Activated CD4-positive, alpha-beta memory T cell treated with anti-CD3 and anti-CD28 coated beads for 36 hours (primary cell): ENCODE results near the gene PARP8. TPM values are rescaled to one million over a fixed set of nuclear protein-coding genes. Genes with fewer than 3 reads are reported as not detected.

Source experiments
- CTCF ChIA-PET: fragments of 350-600 bp; sonication (Branson Sonifier 250); formaldehyde crosslinking; loops from one replicate; lab custom pipeline; 2021; ENCODE audit warnings: antibody characterized with exemption, inconsistent platforms; lab: Charles Lee
- POLR2A ChIA-PET: fragments of 350-600 bp; sonication (Branson Sonifier 250); formaldehyde crosslinking; loops from one replicate; lab custom pipeline; 2021; ENCODE audit warnings: antibody characterized with exemption; lab: Charles Lee
- DNase-seq: peaks from one replicate; pipeline ENCODE4 v3.0.0-alpha.2; 2020
- H3K27ac Mint-ChIP-seq: one replicate; pipeline ENCODE4 v1.8.0; 2021; ENCODE audit warnings: mixed read lengths
- H3K27me3 Mint-ChIP-seq: one replicate; pipeline ENCODE4 v1.8.0; 2021; ENCODE audit warnings: mixed read lengths
- H3K36me3 Mint-ChIP-seq: one replicate; pipeline ENCODE4 v1.8.0; 2021; ENCODE audit warnings: mixed read lengths
- H3K4me1 Mint-ChIP-seq: one replicate; pipeline ENCODE4 v1.8.0; 2021; ENCODE audit warnings: low read depth, mixed read lengths
- H3K4me3 Mint-ChIP-seq: one replicate; pipeline ENCODE4 v1.8.0; 2021; ENCODE audit warnings: mild to moderate bottlenecking, mixed read lengths
- H3K9me3 Mint-ChIP-seq: one replicate; pipeline ENCODE4 v1.8.0; 2021; ENCODE audit warnings: mixed read lengths
- intact Hi-C: fragments of 100-400 bp; cut with micrococcal nuclease; formaldehyde crosslinking; loops from one replicate; pipeline ENCODE4 v1.15.1; 2023
- total RNA-seq, 2 experiments: library from RNA; stranded (reverse); gene quantifications; one replicate each; pipeline ENCODE4 v1.2.3, GENCODE V29; 2021

Gene PARP8
- total RNA-seq, 2 experiments from 2014 or later: 34.0 to 36.9 TPM

- ChIA-PET POLR2A (interaction anchor here (1.4 kb wide), 1 partner anchor 61 kb away, joined by 3 read pairs; no protein-coding TSS in a partner anchor), CTCF (interaction anchor here (1.0 kb wide), 1 partner anchor 15 kb away, joined by 4 read pairs; no protein-coding TSS in a partner anchor)
- H3K4me3 Mint-ChIP-seq: no peak overlapping the region
- intact Hi-C loops: loop anchor here (2.0 kb wide), 1 partner anchor 17 kb away; no protein-coding TSS in a partner anchor
- peaks cover 4% of the 10 kb centered on the region for H3K36me3 Mint-ChIP-seq
- no peaks in the 10 kb centered on the region for H3K27me3 Mint-ChIP-seq
- DNase-seq: no peak
- H3K9me3 Mint-ChIP-seq: peaks cover 5% of the 10 kb centered on the region
- H3K27ac Mint-ChIP-seq: peak overlapping the region; percentile 14
- peaks cover 62% of the 10 kb centered on the region for H3K4me1 Mint-ChIP-seq
These were observed 61.4 kb downstream of the PARP8 start for GRCh38 chr5:50727845-50728244.

- no peak for DNase-seq
- peaks cover 5% of the 10 kb centered on the region for H3K9me3 Mint-ChIP-seq
- no peaks in the 10 kb centered on the region for H3K27me3 Mint-ChIP-seq
- ChIA-PET CTCF (no interaction called here), POLR2A (no interaction called here)
- H3K27ac Mint-ChIP-seq: no peak overlapping the region
- H3K36me3 Mint-ChIP-seq: peaks cover 7% of the 10 kb centered on the region
- H3K4me1 Mint-ChIP-seq: peaks cover 65% of the 10 kb centered on the region
- intact Hi-C loops: no loop called here
- H3K4me3 Mint-ChIP-seq: no peak overlapping the region
These were observed 63.9 kb downstream of the PARP8 start for GRCh38 chr5:50730336-50730735.

- ChIA-PET POLR2A (no interaction called here), CTCF (no interaction called here)
- no peak overlapping the region for H3K4me3 Mint-ChIP-seq
- peak overlapping the region; percentile 13 for H3K27ac Mint-ChIP-seq
- intact Hi-C loops: no loop called here
- no peaks in the 10 kb centered on the region for H3K27me3 Mint-ChIP-seq
- peaks cover 65% of the 10 kb centered on the region for H3K4me1 Mint-ChIP-seq
- peaks cover 7% of the 10 kb centered on the region for H3K36me3 Mint-ChIP-seq
- no peak for DNase-seq
- peaks cover 5% of the 10 kb centered on the region for H3K9me3 Mint-ChIP-seq
These were observed 64.4 kb downstream of the PARP8 start for GRCh38 chr5:50730841-50731240.

GRCh38 chr5:50733741-50734140 is 67.3 kb downstream of the PARP8 start:
- peaks cover 5% of the 10 kb centered on the region for H3K9me3 Mint-ChIP-seq
- H3K4me1 Mint-ChIP-seq: peaks cover 56% of the 10 kb centered on the region
- POLR2A ChIA-PET: interaction anchor here (1.5 kb wide), 1 partner anchor 9 kb away, joined by 5 read pairs; no protein-coding TSS in a partner anchor
- no peaks in the 10 kb centered on the region for H3K27me3 Mint-ChIP-seq
- no peak for DNase-seq
- intact Hi-C loops: no loop called here
- CTCF ChIA-PET: interaction anchor here (1.5 kb wide), 1 partner anchor 10 kb away, joined by 3 read pairs; no protein-coding TSS in a partner anchor
- peaks cover 7% of the 10 kb centered on the region for H3K36me3 Mint-ChIP-seq
- no peak overlapping the region for H3K27ac Mint-ChIP-seq
- no peak overlapping the region for H3K4me3 Mint-ChIP-seq

GRCh38 chr5:50738864-50739263 is 72.4 kb downstream of the PARP8 start:
- peaks cover 2% of the 10 kb centered on the region for H3K36me3 Mint-ChIP-seq
- CTCF ChIA-PET: interaction anchor here (1.5 kb wide), 1 partner anchor 76 kb away, joined by 3 read pairs; no protein-coding TSS in a partner anchor
- DNase-seq: no peak
- intact Hi-C loops: no loop called here
- no peak overlapping the region for H3K4me3 Mint-ChIP-seq
- H3K27me3 Mint-ChIP-seq: no peaks in the 10 kb centered on the region
- peak overlapping the region; percentile 31 for H3K27ac Mint-ChIP-seq
- H3K4me1 Mint-ChIP-seq: peaks cover 50% of the 10 kb centered on the region
- POLR2A ChIA-PET: no interaction called here
- no peaks in the 10 kb centered on the region for H3K9me3 Mint-ChIP-seq

GRCh38 chr5:50740832-50741231 is 74.4 kb downstream of the PARP8 start:
- CTCF ChIA-PET: interaction anchor here (1.5 kb wide), 1 partner anchor 17 kb away, joined by 6 read pairs; no protein-coding TSS in a partner anchor
- Mint-ChIP-seq H3K9me3 (no peaks in the 10 kb centered on the region), H3K4me3 (no peak overlapping the region), H3K36me3 (no peaks in the 10 kb centered on the region), H3K27me3 (no peaks in the 10 kb centered on the region), H3K27ac (no peak overlapping the region), H3K4me1 (peaks cover 50% of the 10 kb centered on the region)
- POLR2A ChIA-PET: no interaction called here
- intact Hi-C loops: loop anchor here (10.0 kb wide), 1 partner anchor 46 kb away; no protein-coding TSS in a partner anchor
- DNase-seq: no peak

GRCh38 chr5:50744776-50745175 is 78.3 kb downstream of the PARP8 start:
- H3K9me3 Mint-ChIP-seq: peaks cover 2% of the 10 kb centered on the region
- CTCF ChIA-PET: interaction anchor here (0.6 to 1.2 kb wide), 2 partner anchors 9 to 19 kb away, joined by 3 read pairs; no protein-coding TSS in a partner anchor

GRCh38 chr5:50745221-50745910 is 78.9 kb downstream of the PARP8 start:
- Mint-ChIP-seq H3K9me3 (peaks cover 2% of the 10 kb centered on the region), H3K36me3 (peaks cover 2% of the 10 kb centered on the region), H3K4me1 (peaks cover 63% of the 10 kb centered on the region), H3K27me3 (no peaks in the 10 kb centered on the region), H3K27ac (peak overlapping the region; percentile 79), H3K4me3 (peak overlapping the region; percentile 72)
- ChIA-PET CTCF (interaction anchor here (0.6 to 1.2 kb wide), 2 partner anchors 9 to 19 kb away, joined by 3 read pairs; no protein-coding TSS in a partner anchor), POLR2A (interaction anchor here (1.3 kb wide), 1 partner anchor 78 kb away, joined by 7 read pairs; no protein-coding TSS in a partner anchor)
- intact Hi-C loops: loop anchor here (1.0 to 10.0 kb wide), 4 partner anchors 17 to 168 kb away; no protein-coding TSS in a partner anchor
- no peak for DNase-seq

More at GRCh38 chr5:50744776-50745175, 78.3 kb downstream of the PARP8 start:
- no peak for DNase-seq
- no peaks in the 10 kb centered on the region for H3K27me3 Mint-ChIP-seq
- intact Hi-C loops: loop anchor here (1.0 to 10.0 kb wide), 6 partner anchors 9 to 167 kb away; no protein-coding TSS in a partner anchor
- H3K36me3 Mint-ChIP-seq: peaks cover 2% of the 10 kb centered on the region
- peak overlapping the region; percentile 79 for H3K27ac Mint-ChIP-seq
- POLR2A ChIA-PET: no interaction called here
- peak overlapping the region; percentile 72 for H3K4me3 Mint-ChIP-seq
- H3K4me1 Mint-ChIP-seq: peaks cover 60% of the 10 kb centered on the region

- ChIA-PET POLR2A (no interaction called here), CTCF (interaction anchor here (0.9 to 1.7 kb wide), 2 partner anchors 38 to 236 kb away, joined by 3 read pairs; no protein-coding TSS in a partner anchor)
- peaks cover 6% of the 10 kb centered on the region for H3K36me3 Mint-ChIP-seq
- intact Hi-C loops: loop anchor here (5.0 to 10.0 kb wide), 2 partner anchors 54 to 172 kb away; no protein-coding TSS in a partner anchor
- no peaks in the 10 kb centered on the region for H3K27me3 Mint-ChIP-seq
- H3K9me3 Mint-ChIP-seq: peaks cover 2% of the 10 kb centered on the region
- H3K4me1 Mint-ChIP-seq: peaks cover 56% of the 10 kb centered on the region
- peak overlapping the region; percentile 77 for H3K27ac Mint-ChIP-seq
- no peak for DNase-seq
- peak overlapping the region; percentile 7 for H3K4me3 Mint-ChIP-seq
These were observed 82.7 kb downstream of the PARP8 start for GRCh38 chr5:50749181-50749580.

GRCh38 chr5:50749873-50750272 is 83.4 kb downstream of the PARP8 start:
- peak overlapping the region; percentile 79 for H3K27ac Mint-ChIP-seq
- intact Hi-C loops: loop anchor here (2.0 to 10.0 kb wide), 7 partner anchors 55 to 425 kb away; partner anchors contain the start of gene EMB
- POLR2A ChIA-PET: no interaction called here
- H3K27me3 Mint-ChIP-seq: no peaks in the 10 kb centered on the region
- no peak for DNase-seq
- CTCF ChIA-PET: interaction anchor here (1.7 kb wide), 1 partner anchor 39 kb away, joined by 3 read pairs; no protein-coding TSS in a partner anchor
- H3K9me3 Mint-ChIP-seq: peaks cover 2% of the 10 kb centered on the region
- peak overlapping the region; percentile 20 for H3K4me3 Mint-ChIP-seq
- H3K36me3 Mint-ChIP-seq: peaks cover 8% of the 10 kb centered on the region
- H3K4me1 Mint-ChIP-seq: peaks cover 49% of the 10 kb centered on the region

GRCh38 chr5:50751064-50751657 is 84.7 kb downstream of the PARP8 start:
- Mint-ChIP-seq H3K4me3 (no peak overlapping the region), H3K9me3 (peaks cover 2% of the 10 kb centered on the region), H3K4me1 (peaks cover 42% of the 10 kb centered on the region), H3K36me3 (peaks cover 16% of the 10 kb centered on the region), H3K27me3 (no peaks in the 10 kb centered on the region), H3K27ac (no peak overlapping the region)
- intact Hi-C loops: loop anchor here (1.0 to 2.0 kb wide), 7 partner anchors 40 to 426 kb away; partner anchors contain the start of gene EMB
- POLR2A ChIA-PET: no interaction called here
- peak; percentile 37 for DNase-seq
- CTCF ChIA-PET: interaction anchor here (1.1 to 2.1 kb wide), 7 partner anchors 9 to 323 kb away, joined by 3 to 13 read pairs (median 4); partner anchors contain the start of gene EMB
